ENCODE results near the gene DSCAM. TPM values are rescaled to one million over a fixed set of nuclear protein-coding genes. Genes with fewer than 3 reads are reported as not detected.
"Not testable (repeated sequence)": the region's sequence is repeated elsewhere in the genome, so short reads cannot be mapped to it uniquely, and the experiment has no call there.

DSCAM gene
- under 1 TPM in 1 of 2 donors, not detected in 1; 0.05 TPM for total RNA-seq

GRCh38 chr21:40846587-40847411 lies at the start of gene DSCAM:
Gene DSCAM (minus strand): TSS chr21:40847158. CDS start chr21:40846661, 497 bp downstream.
- TF ChIP-seq, protein P1, sequence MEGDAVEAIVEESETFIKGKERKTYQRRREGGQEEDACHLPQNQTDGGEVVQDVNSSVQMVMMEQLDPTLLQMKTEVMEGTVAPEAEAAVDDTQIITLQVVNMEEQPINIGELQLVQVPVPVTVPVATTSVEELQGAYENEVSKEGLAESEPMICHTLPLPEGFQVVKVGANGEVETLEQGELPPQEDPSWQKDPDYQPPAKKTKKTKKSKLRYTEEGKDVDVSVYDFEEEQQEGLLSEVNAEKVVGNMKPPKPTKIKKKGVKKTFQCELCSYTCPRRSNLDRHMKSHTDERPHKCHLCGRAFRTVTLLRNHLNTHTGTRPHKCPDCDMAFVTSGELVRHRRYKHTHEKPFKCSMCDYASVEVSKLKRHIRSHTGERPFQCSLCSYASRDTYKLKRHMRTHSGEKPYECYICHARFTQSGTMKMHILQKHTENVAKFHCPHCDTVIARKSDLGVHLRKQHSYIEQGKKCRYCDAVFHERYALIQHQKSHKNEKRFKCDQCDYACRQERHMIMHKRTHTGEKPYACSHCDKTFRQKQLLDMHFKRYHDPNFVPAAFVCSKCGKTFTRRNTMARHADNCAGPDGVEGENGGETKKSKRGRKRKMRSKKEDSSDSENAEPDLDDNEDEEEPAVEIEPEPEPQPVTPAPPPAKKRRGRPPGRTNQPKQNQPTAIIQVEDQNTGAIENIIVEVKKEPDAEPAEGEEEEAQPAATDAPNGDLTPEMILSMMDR (IDR thresholded peaks at IDR 0.05) = no peak
- Histone ChIP-seq H3K36me3 (no peaks in the 10 kb centered on the region), H3K9me3 (no peaks in the 10 kb centered on the region), H3K9ac (ENCODE audit: low read depth in 2 of 2, low read length in 2 of 2) (no peak within 1 kb of the TSS), H3K27ac (no peak within 1 kb of the TSS), H3K4me1 (no peaks in the 10 kb centered on the region), H3K4me3 (no peak within 1 kb of the TSS), H3K27me3 (peaks cover 5% of the 10 kb centered on the region)
- intact Hi-C loops (cut with DNase I) = no loop called here
- no peak for DNase-seq

DNA sequence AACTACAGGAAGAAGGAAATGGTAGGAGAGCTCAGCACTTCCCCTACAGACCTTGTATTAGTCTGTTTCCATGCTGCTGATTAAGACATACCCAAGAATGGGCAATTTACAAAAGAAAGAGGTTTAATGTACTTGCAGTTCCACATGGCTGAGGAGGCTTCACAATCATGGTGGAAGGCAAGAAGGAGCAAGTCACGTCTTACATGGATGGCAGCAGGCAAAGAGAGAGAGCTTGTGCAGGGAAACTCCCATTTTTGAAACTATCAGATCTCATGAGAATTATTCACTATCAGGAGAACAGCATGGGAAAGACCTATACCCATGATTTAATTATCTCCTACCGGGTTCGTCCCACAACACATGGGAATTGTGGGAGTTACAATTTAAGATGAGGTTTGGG lies 48.7 kb upstream of the DSCAM start:
- H3K36me3 ChIP-seq; H3K27ac ChIP-seq; H3K27me3 ChIP-seq; H3K4me3 ChIP-seq; DNase-seq; H3K4me1 ChIP-seq; H3K9ac ChIP-seq (ENCODE audit: low read depth in 2 of 2, low read length in 2 of 2); intact Hi-C loops (cut with DNase I); H3K9me3 ChIP-seq: not testable (repeated sequence)

DNA sequence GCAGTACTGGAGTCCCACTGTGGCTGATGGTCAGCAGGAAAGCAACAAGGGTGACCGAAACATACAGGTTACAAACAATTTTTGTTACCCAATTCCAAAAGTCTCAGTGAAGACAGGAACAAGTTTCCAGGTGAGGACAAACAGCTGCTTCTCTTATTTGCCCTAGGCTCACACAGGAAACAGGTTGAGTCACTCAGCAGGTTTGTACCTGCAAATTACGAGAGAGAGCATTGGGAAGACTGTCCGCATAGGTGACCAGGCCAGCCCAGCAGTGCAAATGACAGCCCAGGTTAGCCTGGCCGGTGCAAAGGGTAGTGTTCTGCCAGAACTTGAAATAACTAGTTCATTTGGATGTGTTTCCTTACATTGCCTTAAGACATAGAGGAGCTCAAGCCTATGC lies 40.0 kb upstream of the DSCAM start:
- intact Hi-C loops (cut with DNase I) = no loop called here
- DNase-seq = no peak
- Histone ChIP-seq H3K36me3 (no peaks in the 10 kb centered on the region), H3K27me3 (no peaks in the 10 kb centered on the region), H3K4me3 (no peak overlapping the region), H3K4me1 (no peaks in the 10 kb centered on the region), H3K27ac (no peak overlapping the region), H3K9me3 (no peaks in the 10 kb centered on the region), H3K9ac (ENCODE audit: low read depth in 2 of 2, low read length in 2 of 2) (no peak overlapping the region)
- TF ChIP-seq, protein P1 (IDR thresholded peaks at IDR 0.05) = no peak

- no peak for DNase-seq
- H3K27ac ChIP-seq = no peak overlapping the region
- no peaks in the 10 kb centered on the region for H3K4me1 ChIP-seq
- H3K27me3 ChIP-seq = no peaks in the 10 kb centered on the region
- no peaks in the 10 kb centered on the region for H3K36me3 ChIP-seq
- intact Hi-C loops (cut with DNase I) = no loop called here
- H3K9ac ChIP-seq (ENCODE audit: low read depth in 2 of 2, low read length in 2 of 2) = no peak overlapping the region
- TF ChIP-seq, protein P1 (IDR thresholded peaks at IDR 0.05) = no peak
- no peaks in the 10 kb centered on the region for H3K9me3 ChIP-seq
- no peak overlapping the region for H3K4me3 ChIP-seq
Measured at GRCh38 chr21:40886006-40886405, 39.0 kb upstream of the DSCAM start.

DNA sequence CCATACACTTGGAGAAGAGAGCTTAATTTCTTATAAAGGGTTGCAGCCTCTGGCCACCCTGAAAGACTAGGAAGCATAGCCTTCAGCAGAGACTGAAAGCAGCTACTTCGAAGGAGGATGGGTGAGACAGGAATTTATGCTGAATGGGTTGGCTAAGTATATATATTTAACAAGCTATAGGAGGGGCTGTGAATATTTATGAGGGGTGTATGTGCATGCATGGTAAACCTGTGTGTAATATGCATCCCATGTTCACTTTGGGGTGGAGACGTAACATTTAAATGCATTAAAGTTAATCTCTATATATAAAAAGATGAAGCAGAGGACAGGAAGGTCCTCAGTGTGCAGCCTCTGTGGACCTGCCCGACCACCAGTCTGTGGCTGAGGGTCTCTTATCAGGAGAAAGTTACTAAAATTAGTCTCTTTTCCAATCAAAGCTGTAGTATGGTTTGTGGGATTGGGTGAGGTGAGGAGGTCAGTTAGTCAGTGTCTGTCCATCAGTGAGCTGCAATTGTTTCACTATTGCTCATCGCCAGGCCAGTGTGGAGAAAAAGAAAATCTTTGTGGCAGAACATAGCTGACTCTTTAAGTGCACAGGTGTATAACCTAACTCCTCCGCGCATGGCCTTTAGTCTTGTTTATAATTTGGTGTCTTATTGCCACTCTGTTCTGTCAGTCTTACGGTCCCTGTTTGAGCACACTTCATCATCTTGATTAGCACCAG lies 35.4 kb upstream of the DSCAM start:
- H3K4me1 ChIP-seq = no peaks in the 10 kb centered on the region
- no peak overlapping the region for H3K4me3 ChIP-seq

More for the DNA sequence above, 35.4 kb upstream of the DSCAM start:
- DNase-seq = no peak
- no peak overlapping the region for H3K27ac ChIP-seq
- no peak overlapping the region for H3K9ac ChIP-seq (ENCODE audit: low read depth in 2 of 2, low read length in 2 of 2)
- H3K27me3 ChIP-seq = no peaks in the 10 kb centered on the region
- TF ChIP-seq, protein P1 (IDR thresholded peaks at IDR 0.05) = no peak
- H3K9me3 ChIP-seq = no peaks in the 10 kb centered on the region
- H3K36me3 ChIP-seq = no peaks in the 10 kb centered on the region
- intact Hi-C loops (cut with DNase I) = no loop called here

All from colonic mucosa (tissue), 4 donors.